Stimulated activated CD4-positive, alpha-beta T cell treated with anti-CD3 and anti-CD28 coated beads, Interleukin-15, amount 100 ng/mL, for 24 hours (primary cell): ENCODE results near the gene HRH4.

Experiments used
- DNase-seq: peaks from one replicate; pipeline ENCODE4 v3.0.0-alpha.2; 2020

HRH4 gene, protein sequence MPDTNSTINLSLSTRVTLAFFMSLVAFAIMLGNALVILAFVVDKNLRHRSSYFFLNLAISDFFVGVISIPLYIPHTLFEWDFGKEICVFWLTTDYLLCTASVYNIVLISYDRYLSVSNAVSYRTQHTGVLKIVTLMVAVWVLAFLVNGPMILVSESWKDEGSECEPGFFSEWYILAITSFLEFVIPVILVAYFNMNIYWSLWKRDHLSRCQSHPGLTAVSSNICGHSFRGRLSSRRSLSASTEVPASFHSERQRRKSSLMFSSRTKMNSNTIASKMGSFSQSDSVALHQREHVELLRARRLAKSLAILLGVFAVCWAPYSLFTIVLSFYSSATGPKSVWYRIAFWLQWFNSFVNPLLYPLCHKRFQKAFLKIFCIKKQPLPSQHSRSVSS

DNA sequence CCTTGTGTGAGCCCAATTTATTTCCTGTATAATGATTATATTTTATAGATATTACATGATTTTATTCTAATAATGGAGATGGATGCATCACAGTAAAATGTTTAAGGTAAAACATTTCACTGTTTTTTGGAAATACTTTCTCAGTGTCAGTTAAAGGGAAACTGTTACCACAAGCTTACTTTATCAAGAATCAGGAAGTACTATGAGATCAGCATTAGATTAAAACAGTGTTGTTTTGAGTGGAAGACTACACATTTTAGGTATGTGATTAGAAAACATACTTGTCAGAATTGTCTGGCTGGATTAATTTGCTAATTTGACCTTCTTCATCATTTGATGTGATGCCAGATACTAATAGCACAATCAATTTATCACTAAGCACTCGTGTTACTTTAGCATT lies at the start of gene HRH4:
Gene HRH4, plus strand, starts transcription at position 250 of the 400 bp plus-strand sequence. Its CDS starts 92 bp downstream, at position 342.
- DNase-seq, result no peak

DNA sequence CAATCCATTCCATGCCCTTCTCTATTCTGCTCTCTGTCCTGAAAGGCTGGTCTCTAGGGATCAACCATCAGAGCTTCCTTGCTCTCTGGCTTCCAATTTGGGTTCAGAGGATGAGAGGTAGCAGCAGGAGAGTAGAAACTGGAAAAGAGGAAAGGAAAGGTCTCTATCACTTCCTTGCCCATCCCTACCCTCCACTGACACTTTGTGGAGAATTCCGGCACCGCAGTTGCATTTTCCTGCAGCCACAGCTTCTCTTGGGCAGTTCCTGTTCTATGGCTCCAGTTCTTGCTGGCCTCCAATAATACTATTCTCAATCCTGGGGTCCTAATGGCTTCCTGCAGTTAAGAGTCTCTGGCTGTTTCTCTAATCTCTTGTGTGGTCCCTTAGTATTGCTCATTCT lies 47.3 kb upstream of the HRH4 start:
- DNase-seq, result no peak

DNA sequence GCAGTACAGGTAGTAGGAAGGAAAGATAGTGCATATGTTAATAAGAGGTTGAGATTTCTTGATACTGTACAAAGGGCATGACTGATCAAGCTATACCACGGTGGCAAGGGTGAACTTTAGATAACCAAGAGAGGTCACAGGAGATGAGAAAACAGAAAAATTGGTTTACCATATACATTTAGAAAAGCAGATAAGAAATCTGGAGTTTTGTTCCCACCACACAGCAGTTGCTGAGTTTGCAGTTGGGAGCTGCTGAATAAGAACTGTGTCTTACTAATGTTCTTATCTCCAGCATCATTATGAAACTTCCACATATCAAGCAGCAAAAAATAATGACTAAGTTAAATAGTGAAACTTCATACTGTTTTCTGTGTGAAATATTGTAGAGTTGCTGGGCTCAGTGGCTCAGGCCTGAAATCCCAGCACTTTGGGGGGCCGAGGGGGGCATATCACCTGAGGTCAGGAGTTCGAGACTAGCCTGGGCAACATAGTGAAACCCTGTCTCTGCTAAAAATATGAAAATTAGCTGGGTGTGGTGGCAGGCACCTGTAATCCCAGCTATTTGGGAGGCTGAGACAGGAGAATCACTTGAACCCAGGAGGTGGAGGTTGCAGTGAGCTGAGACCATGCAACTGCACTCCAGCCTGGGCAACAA lies 46.0 kb upstream of the HRH4 start:
- DNase-seq, result peak; percentile 61

DNA sequence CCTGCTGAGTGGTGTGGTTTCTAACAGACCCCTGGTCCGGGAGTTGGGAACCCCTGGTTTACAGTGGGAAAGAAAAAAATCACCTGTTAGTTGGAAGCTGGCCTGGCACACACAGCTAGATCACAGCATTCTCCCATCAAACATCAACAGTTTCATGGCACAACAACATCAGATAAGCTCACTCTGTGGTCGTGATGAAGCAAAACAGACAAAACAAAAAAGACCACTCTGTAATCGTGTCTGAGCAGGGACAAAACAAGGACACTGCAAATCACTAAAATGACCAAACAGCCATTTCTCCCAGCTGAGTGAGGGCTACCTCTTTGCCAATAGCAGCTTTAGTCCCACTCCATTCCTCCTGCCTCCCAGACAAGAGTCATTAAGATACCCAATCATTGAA lies 43.0 kb upstream of the HRH4 start:
- DNase-seq, result no peak

DNA sequence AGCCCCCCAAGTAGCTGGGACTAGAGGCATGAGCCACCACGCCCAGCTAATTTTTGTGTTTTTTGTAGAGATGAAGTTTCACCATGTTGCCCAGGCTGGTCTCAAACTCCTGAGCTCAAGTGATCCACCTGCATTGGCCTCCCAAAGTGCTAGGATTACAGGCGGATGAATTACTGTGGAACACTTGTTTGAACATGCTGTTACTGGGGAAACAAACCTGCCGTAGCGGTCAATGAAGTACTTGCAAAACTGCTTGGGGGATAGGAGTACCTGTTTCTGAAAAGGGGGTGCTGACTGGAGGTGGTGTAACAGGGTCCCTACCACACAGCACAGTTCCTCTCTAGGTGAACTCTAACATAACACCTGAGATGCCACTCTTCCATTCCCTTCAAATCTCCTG lies 39.9 kb upstream of the HRH4 start:
- DNase-seq, result no peak

DNA sequence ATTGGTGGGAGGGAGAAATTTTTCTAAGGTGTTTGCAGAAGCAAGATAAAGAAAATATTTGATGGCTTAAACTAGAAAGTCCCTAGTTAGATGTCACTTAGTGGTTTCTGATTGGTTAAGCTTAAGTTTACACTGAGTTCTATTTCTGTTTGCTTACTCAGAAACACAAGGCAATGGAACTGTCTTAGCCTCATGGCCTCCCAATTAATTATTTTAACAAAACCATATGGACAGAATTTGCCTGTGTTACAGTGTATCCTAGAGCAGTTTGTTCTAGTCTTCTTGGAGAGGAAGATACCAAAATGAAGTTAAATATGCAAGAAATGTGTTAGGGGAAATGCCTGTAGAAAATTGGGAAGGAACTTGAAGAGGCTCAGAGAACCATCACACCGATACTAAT lies 38.6 kb upstream of the HRH4 start:
- DNase-seq, result no peak

DNA sequence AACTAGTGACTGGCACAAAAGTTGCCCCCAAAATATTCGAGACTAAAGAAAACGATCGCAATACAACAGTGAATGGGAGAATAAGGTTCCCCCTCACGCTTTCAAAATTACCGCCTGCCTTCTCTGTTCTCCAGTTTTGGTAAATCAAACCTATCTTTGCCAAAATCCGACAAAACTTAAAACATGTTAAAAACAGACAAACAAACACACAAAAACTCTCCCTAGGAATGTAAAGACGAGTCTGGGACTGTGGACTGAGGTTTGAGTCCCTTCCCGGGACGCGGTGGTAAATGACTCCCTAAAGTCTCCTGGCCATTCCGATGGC lies 34.4 kb upstream of the HRH4 start:
- no peak for DNase-seq

DNA sequence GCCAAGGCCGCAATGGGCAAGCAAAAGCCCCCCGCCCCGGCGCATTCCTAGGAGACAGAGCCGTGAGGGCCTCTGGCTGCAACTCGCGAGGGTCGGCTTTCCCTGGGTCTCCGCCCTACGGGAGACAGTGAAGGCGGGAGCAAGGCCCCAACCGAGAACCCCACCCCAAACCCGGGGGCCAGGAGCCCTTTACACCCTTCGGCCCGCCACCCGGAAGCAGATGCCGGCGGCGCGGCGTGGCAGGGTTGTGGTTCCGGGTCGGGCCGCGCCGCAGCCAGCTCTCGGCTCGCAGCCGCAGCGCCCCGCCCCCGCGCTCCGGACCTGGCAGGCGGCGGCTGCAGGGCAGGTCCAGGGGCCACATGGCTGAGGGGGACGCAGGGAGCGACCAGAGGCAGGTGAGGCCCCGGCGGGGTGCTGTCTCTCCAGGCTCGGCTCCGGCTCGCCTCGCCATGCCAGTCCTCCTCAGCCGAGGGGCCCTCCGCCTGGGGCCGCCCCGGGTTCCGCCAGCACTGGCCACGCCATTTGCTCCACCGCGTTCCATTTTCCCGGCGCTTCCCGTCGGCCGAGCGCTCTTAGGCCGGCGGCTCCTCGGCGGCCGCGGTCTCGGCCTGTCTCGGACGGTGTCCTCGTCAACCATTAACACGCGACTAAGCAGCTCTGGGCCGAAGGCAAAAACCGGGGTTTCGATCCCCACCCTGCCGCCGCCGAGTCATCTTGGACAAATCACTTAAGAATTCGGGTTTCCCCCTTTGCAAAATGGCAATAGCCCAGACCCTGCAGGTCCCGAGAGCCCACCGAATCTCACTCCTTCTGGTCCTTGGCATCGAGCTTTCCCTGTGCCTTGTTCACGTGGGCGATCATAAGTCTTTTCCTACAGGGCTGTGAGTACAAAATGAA lies 33.8 kb upstream of the HRH4 start, which contains the start of gene IMPACT:
Gene IMPACT, plus strand, starts transcription at position 273 of the 897 bp plus-strand sequence. Its CDS starts 87 bp downstream, at position 360.
- peak; percentile 86 for DNase-seq

DNA sequence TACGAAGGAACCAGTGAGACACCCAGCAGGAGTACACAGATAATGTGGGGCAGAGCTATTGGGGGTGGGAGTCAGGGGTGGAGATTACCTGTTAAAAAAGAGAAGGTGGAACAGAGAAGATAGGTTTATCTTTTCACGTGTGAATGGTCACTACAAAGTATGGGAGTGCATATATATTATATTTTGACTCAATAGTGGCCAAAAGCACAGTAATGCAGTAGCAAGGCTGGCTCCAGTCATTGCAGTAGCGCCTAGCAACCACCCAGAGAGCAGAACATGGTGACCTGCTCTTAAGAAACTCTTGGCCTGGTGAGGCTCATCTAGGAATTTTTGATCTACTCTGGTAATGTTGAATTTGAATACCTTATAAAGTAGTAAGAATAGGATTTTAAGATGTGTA lies 33.0 kb upstream of the HRH4 start:
- no peak for DNase-seq

DNA sequence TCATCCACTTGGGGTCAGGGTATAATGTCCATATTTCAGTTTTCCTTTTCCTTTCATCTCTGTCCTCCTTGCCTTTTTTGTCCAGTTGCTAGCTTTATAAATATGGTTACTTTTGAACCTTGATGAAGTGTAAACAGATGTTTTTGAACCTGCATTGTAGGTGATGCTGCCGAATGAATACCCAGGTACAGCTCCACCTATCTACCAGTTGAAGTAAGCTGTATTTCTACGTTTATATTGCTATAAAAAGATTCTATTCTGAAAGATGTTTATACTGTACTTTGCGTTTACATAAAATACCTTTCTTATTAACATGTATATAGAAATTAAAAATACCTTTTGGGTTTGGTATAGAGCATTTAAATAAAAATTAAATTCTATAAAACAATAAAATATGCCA lies 31.7 kb upstream of the HRH4 start:
- DNase-seq, result no peak

DNA sequence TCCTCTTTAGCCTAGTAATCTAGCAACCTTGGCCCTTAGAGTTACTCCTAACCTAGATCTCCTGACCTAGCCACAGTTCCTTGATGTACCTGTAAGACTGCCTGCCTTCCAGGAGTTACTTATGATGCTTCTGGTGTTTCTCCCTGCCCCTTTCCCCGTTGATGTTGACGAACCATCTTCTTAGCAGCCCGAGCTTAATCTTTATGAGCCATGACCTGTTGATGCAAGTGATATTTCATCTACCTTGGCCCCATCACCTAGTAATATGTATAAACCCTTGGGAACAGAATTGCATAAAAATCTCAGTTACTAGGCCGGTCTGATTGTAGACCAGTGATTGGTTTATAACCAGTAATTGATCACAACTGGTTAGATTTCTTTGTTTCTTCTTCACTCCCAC lies 31.2 kb upstream of the HRH4 start:
- DNase-seq, result no peak

DNA sequence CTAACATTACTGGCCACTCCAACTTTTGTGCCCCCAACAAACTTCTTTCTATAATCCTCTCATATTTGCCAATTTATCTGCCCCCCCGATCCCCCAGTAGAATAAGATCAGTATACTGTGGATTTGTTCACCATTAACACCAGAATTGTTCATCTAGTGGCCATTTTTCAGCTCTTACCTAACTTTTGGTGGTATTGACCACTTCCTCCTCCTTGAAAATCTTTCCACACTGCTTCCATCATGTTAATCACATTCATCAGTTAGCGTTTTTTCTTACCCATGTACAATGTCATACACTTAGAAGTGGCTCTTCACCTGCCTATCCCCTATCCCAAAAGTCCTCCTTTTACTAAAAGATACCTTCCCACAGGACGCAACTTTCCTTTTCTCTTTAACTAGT lies 27.8 kb upstream of the HRH4 start:
- DNase-seq, result no peak

DNA sequence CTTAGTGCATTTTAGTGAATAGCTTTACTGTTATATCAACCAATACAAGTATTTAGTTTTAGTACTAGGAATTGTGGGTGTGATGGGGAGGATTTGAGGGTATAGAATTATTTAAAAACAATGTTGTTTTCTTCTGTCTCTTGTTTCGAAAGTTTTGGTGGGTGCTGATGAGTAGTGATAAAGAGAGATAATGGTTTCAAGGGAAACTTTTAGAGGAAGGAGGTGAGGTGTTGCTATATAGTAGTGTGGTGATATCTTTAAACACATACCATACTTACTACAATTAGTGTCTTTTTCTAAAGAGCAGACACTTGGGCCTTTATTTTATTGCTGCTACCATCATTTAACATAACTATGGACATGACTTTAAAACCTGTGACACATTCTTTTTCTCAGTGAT lies 23.5 kb upstream of the HRH4 start:
- DNase-seq, result no peak

DNA sequence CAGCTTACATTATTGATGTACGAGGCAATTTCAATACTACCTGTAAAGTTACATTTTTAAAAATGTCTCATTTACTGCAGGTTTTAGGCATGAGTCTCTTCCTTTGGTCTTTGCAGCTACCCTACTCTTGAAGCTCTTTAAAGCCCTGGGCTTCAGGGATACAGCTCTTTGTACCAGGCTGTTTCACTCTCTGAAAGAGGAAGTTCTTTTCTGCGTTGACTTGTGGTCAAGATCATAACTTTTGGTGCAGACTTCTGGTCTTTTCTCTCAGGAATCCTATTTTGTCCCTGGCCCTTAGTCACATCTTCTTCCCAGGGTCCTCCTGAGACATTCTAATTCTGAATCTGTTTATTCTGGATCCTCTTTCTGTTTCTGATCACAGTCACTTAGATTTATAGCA lies 16.6 kb upstream of the HRH4 start:
- DNase-seq, result no peak

DNA sequence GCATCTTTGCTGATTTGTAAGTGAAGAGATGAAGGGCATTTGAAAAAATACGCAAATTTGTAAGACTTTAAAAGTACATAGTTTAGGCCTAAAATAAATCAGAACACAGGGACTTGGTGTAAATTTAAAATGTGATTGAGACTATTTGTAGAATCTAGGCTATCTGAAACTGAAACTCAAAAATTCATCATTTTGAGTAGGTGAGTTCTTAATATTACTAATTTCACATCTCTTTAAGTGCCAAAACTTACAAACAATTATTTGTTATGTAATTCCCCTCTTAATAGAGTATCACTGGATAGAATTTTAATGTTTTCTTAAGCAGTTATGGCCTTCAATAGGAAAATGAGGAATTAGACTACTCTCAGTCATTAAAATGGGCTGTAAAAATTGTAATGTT lies 14.0 kb upstream of the HRH4 start:
- no peak for DNase-seq

DNA sequence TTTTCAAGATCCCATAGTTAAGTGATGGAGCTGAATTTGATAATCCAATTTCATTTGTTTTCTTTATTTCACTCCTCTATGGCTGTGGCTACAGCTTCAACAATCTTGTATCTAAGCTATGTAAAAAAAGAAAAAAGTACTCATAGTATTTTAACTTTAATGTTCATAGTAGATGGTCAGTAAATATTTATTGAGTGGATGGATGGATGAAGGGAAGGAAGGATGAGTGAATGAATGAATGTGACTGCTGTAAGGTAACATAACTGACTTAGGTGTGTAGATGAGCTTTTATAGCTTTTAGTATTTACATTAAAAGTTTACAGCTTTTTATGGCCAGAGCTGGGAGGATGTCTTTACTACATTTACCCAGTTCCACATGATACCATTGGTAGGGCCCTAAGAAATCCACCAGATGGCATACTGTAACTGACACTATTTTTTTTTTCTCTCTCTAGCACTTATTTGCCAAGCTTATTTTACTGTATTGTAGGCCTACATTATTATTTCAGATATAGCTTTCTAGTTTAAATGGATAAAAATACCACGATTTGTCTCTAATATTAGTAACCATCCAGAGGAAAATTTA lies 13.4 kb upstream of the HRH4 start:
- DNase-seq, result no peak

DNA sequence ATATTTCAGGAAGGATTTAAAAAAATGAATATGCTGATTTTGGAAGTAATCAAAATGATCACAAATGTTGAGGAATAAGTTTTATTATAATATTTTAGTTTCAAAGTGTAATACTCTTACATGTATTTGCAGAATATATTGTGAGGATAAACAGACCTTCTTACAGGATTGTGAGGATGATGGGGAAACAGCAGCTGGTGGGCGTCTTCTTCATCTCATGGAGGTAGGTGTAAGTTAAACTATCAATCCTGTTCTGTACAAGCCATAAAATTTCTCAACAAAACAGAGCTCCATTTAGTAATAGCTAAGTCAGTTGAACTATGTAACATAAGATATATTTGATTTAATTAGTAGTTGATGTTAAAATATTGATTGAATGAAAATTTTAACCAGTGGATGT lies 12.5 kb upstream of the HRH4 start:
- DNase-seq, result no peak

DNA sequence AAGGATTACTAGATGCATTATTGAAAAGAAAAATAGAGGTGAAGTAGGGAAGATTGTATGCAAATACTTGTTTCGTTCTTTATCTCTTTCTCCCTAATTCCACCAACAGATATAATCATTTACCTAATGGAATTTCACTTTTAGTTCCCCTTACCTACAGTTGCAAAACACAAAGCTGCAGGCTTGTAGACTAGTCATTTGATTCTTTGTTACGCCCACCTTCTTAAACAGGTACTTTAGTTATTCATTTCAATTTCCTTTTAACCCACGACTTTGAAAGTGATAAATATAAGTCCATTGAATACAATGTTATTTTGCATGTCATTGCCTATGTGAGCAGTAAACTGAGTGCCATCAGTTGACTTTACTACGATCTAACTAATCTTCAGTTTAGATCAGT lies 3.9 kb upstream of the HRH4 start:
- no peak for DNase-seq

DNA sequence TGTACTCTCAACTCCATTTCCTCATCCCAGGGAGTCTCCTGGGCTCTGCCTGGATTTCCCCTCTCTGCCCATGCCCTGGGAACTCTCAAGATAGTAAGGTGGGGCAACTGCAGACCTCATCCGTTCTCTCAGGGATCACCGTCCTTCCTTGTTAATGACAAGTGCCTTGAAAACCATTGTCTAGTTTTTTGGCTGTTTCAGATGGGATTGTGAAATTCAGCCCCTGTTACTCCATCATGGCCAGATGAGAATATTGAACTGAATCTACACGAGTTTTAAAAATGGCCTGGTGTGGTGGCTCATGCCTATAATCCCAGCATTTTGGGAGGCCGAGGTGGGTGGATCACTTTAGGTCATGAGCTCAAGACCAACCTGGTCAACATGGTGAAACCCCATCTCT lies 665 bp upstream of the HRH4 start:
- no peak for DNase-seq

DNA sequence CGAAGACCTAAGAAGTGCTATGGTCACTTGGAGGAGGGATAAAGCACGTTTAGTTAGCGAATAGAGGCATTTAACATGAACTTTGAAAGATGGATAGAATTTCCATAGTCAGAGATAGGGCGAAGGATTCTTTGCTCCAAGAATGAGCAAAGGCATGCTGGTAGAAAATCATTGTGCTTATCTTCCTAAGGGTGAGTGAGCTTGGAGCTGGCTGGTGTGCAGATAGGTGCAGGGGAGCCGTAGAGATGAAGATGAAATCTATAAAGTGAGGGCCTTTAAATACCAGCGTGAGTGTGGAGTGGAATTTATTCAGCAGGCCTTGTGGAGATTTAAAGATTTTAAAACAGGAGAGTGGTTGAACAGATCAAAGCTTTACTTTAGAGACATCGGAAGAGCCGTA lies 1.6 kb downstream of the HRH4 start:
- no peak for DNase-seq

DNA sequence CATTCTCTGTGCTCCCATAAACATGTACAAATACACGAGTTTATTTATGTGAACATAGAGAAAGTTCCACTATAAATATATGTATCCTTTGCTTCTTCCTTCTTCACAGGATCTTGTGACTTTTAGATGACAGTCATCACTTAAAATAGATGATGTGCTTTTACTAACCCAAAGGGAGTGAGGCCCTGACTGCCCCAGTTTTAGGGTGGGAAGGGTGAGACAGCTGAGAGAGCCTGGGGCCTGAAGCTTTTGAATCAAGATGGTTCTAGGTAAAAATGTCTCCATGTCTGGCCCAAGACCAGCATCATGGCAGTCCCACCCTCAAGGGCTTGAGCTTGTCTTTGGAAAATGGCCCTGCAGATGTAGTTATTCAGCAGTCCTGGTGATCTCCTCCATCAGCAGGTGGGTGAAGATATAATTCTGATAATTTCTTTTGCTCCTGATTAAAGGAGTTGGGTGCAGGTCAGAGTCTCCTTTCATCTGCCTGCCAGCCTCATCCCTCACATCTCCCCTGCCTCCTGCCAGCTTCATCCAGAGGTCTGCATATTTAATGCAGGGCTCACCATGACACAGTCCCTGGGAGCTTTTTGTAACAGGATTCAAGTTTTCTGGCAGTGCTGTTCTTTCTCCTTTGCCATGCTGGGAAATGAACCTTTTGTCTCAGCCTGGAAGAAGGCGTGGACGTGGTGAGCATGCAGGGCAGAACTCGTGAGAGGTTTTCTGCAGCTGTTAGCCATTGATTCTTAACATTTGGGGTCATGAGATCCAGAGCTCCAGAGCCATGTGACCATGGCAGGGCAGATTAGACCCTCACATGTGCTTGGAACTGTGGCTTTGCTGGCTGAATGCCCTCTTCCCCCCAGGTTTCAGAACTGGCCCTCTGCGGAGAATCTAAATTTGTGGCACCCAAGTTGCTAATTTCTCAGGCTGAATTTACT lies 2.7 kb downstream of the HRH4 start:
- DNase-seq, result no peak

DNA sequence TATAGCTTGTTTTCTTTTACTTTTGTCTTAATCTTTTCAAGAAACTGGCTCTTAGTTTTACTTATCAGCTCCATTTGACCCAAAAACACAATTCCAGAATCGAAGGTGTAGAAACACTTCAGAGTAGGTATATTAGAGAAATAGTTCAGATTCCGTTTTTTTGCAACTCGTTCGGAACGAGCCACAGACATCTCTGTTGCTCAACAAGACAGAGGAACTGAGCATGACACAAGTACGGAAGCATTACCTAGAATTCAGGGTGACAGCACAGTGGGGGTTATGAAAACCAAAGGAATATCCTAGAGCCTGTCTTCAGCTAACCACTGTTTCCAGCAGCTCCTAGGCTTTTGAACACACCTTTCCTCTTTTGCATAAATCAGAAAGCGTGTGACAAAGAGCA lies 5.0 kb downstream of the HRH4 start:
- no peak for DNase-seq
